ENCODE measurements around the gene WWTR1.

The WWTR1 gene

GRCh38 chr3:149667576-149667975 lies 9.8 kb upstream of the WWTR1 start:
- no peak overlapping the region for H3K4me3 ChIP-seq (replicated peaks; ENCODE audit: low read depth, low read length)
- no peak for DNase-seq (ENCODE audit: low read depth)
- TF ChIP-seq CTCF (IDR thresholded peaks at IDR 0.05; ENCODE audit: low read length, missing control alignments): no peak

DNA sequence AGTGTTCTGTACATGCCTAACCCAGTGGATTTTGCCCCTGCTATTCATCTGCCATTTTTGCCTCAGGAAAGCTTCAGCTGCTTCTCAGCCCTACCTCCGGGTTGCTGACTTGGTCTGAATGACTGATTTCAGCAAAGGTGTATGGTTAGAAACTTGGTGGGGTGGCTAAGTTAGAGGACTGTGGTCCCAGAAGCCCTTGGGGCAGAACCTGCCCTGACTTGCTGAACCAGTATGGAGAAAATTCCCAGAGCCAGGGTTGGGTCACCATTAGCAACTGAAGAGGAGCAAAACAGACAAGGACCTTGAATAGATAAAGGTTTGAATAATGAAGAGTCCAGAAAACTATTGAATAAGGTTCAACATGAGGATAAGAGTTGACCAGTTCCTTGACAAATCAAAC lies 6.1 kb upstream of the WWTR1 start:
- H3K4me3 ChIP-seq (replicated peaks; ENCODE audit: low read depth, low read length): no peak overlapping the region
- TF ChIP-seq CTCF (IDR thresholded peaks at IDR 0.05; ENCODE audit: low read length, missing control alignments): no peak
- DNase-seq (ENCODE audit: low read depth): no peak

DNA sequence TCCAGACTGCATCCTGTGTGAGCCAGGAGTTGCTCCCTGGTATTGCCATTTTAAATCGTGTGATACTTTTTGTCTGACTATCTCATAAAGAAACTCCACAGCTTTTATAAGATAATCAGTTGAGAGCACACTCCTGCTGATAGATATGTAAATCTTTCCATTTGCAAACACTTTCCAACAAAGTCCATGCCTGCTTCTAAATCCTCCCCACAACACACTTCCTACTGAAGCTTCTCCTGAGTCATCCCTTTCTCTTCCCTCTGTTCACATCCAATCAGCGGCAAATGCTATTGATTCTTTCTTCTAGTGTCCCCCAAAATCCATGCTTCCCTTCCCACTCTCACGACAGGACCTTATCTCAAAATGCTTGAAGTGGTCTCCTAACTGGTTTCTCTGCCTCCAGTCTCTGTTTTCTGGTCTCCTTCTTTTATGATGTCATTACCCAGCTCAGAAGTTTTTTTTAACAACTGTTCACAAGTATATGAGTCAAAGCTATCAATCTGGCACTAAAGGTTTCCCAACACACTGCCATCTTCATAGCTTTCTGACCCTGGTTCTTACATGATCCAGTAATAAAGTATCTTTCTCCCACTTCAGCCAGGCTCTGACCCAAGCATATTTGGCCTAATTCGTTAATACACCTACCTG lies 4.5 kb upstream of the WWTR1 start:
- DNase-seq (ENCODE audit: low read depth): no peak
- no peak for TF ChIP-seq CTCF (IDR thresholded peaks at IDR 0.05; ENCODE audit: low read length, missing control alignments)
- no peak overlapping the region for H3K4me3 ChIP-seq (replicated peaks; ENCODE audit: low read depth, low read length)

DNA sequence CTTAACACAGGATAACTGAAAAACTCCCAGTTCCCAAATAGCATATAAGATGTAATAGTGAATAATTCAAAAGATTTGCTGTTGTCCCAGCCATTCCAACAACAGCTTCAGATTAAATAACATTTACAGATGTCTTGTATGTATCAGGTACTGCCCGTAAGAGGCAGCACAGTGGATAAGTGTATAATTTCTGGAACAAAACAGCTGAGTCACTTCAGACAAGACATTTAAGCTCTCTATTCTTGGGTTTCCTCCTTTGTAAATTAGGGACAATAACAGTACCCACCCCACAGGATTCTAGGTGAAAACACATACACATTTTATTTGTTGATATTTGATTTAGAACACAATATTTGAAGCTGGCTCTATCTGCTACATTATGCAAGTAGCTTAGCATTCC lies 2.6 kb upstream of the WWTR1 start:
- DNase-seq (ENCODE audit: low read depth): no peak
- no peak for TF ChIP-seq CTCF (IDR thresholded peaks at IDR 0.05; ENCODE audit: low read length, missing control alignments)
- H3K4me3 ChIP-seq (replicated peaks; ENCODE audit: low read depth, low read length): no peak overlapping the region

GRCh38 chr3:149658744-149659497 lies 1.1 kb upstream of the WWTR1 start:
- no peak for DNase-seq (ENCODE audit: low read depth)
- TF ChIP-seq CTCF (IDR thresholded peaks at IDR 0.05; ENCODE audit: low read length, missing control alignments): no peak
- peak overlapping the region; percentile 98 for H3K4me3 ChIP-seq (replicated peaks; ENCODE audit: low read depth, low read length)

DNA sequence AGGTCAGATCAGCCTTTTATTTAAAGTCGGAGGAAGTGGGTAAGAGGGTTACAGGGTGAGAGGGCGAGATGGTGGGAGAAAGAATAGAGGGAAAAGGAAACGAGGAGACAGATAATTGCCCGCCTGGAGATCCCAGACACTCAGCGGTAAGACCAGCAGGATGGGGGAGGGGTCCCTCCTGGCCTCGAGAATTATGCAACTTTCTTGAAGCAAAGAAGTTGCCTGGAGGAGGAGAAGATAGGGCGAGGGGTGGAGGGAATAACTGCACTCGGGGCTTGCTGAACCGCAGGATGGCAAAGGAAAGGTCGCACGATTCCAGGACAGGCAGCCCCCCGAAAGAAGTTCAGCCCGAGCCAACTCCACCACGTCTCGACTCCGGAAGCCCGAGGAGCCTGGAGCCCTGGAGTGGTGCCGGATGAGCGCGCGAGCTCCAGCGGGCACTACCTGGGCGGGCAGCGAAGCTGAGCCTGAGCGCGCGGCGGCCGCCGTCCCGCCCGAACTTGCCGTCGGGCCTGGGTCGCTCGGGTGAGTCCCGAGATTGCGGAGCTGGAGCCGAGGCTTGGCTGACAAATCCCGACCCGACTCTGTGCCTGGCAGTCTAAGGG lies 402 bp downstream of the WWTR1 start:
- no peak for TF ChIP-seq CTCF (IDR thresholded peaks at IDR 0.05; ENCODE audit: low read length, missing control alignments)
- peak; percentile 80 for DNase-seq (ENCODE audit: low read depth)
- peak overlapping the region; percentile 98 for H3K4me3 ChIP-seq (replicated peaks; ENCODE audit: low read depth, low read length)

All from fibroblast of pulmonary artery (primary cell).